GM21723 (cell line): ENCODE data around the gene MYO5A.
"Not testable (repeated sequence)": the region's sequence is repeated elsewhere in the genome, so short reads cannot be mapped to it uniquely, and the experiment has no call there.

ENCODE experiments used
- ATAC-seq: cut with Tn5 transposase; IDR thresholded peaks from one replicate; pipeline ENCODE4 v1.9.1; 2021; ENCODE audit warnings: mild to moderate bottlenecking, moderate library complexity; ENCODE audit not compliant: unreplicated experiment

MYO5A gene

GRCh38 chr15:52466134-52466701 is 62.5 kb downstream of the MYO5A start:
- peak; percentile 94 for ATAC-seq

- ATAC-seq: peak; percentile 65
Observed at GRCh38 chr15:52464478-52464877, 64.2 kb downstream of the MYO5A start.

- no peak for ATAC-seq
Observed at GRCh38 chr15:52464040-52464439, 64.6 kb downstream of the MYO5A start.

- ATAC-seq: no peak
Observed at GRCh38 chr15:52463638-52464037, 65.0 kb downstream of the MYO5A start.

- no peak for ATAC-seq
Observed at GRCh38 chr15:52462806-52463360, 65.8 kb downstream of the MYO5A start.

GRCh38 chr15:52459701-52460100 is 69.0 kb downstream of the MYO5A start:
- not testable (repeated sequence) for ATAC-seq

- not testable (repeated sequence) for ATAC-seq
Observed at GRCh38 chr15:52459265-52459664, 69.4 kb downstream of the MYO5A start.

GRCh38 chr15:52448011-52448890 is 80.4 kb downstream of the MYO5A start:
- ATAC-seq: no peak

- no peak for ATAC-seq
Observed at GRCh38 chr15:52445954-52446353, 82.7 kb downstream of the MYO5A start.

- ATAC-seq: no peak
Observed at GRCh38 chr15:52445553-52445952, 83.1 kb downstream of the MYO5A start.

GRCh38 chr15:52443205-52443604 is 85.5 kb downstream of the MYO5A start:
- ATAC-seq: not testable (repeated sequence)

GRCh38 chr15:52441841-52442240 is 86.8 kb downstream of the MYO5A start:
- ATAC-seq: no peak

GRCh38 chr15:52440946-52441345 is 87.7 kb downstream of the MYO5A start:
- no peak for ATAC-seq

GRCh38 chr15:52440414-52440813 is 88.3 kb downstream of the MYO5A start:
- no peak for ATAC-seq

- ATAC-seq: no peak
Observed at GRCh38 chr15:52439470-52439869, 89.2 kb downstream of the MYO5A start.

GRCh38 chr15:52439042-52439441 is 89.6 kb downstream of the MYO5A start:
- ATAC-seq: not testable (repeated sequence)

- ATAC-seq: no peak
Observed at GRCh38 chr15:52438047-52438446, 90.6 kb downstream of the MYO5A start.

- no peak for ATAC-seq
Observed at GRCh38 chr15:52437646-52438045, 91.0 kb downstream of the MYO5A start.

GRCh38 chr15:52436981-52437380 is 91.7 kb downstream of the MYO5A start:
- ATAC-seq: no peak

- ATAC-seq: no peak
Observed at GRCh38 chr15:52434885-52435284, 93.8 kb downstream of the MYO5A start.

GRCh38 chr15:52428297-52428696 is 100.4 kb downstream of the MYO5A start:
- no peak for ATAC-seq

- ATAC-seq: no peak
Observed at GRCh38 chr15:52427804-52428203, 100.9 kb downstream of the MYO5A start.
